H1 (cell line): Measurements from ENCODE around the gene FN3KRP. TPM values are rescaled to one million over a fixed set of nuclear protein-coding genes. Genes with fewer than 3 reads are reported as not detected.

Source experiments
- BACH1 ChIP-seq: IDR thresholded peaks from 2 replicates; pipeline ENCODE4 v1.6.1; 2012; ENCODE audit warnings: low read length, improper control_type of control experiment
- EP300 ChIP-seq, 2 experiments: IDR thresholded peaks; 1 replicate in 1 of 2; 2 replicates in 1 of 2; pipeline ENCODE4 v1.6.1; 2011 to 2012; ENCODE audit warnings: low read depth in 2 of 2, low read length in 2 of 2, mild to moderate bottlenecking in 2 of 2, borderline replicate concordance in 1 of 2, inconsistent platforms in 1 of 2, moderate library complexity in 1 of 2
- RAD21 ChIP-seq, 2 experiments: IDR thresholded peaks in 1 of 2; conservative IDR thresholded peaks in 1 of 2; 2 replicates each; pipeline ENCODE4 v1.6.1; 2011; ENCODE audit warnings: low read depth in 2 of 2, low read length in 2 of 2, improper control_type of control experiment in 1 of 2, inconsistent platforms in 1 of 2, mild to moderate bottlenecking in 1 of 2, moderate library complexity in 1 of 2
- polyA plus RNA-seq, 7 experiments: library from polyadenylated mRNA; depleted of rRNA in 3 of 7; stranded (reverse) in 5 of 7; unstranded in 2 of 7; fragments of >200 nt in 5 of 7; fragments of 200-250 nt in 2 of 7; gene quantifications; 1 replicate in 5 of 7; 2 replicates in 1 of 7; 4 replicates in 1 of 7; pipeline versions ENCODE4 v1.2.1 to v1.2.3, GENCODE V29; 2011 to 2013; ENCODE audit warnings: missing spikeins in 2 of 7, mixed read lengths in 2 of 7
- total RNA-seq: library from RNA; stranded (reverse); fragmentation: NEBNext Ultra II Directional; extraction: Animal tissue kit (Norgen Biotek cat#: 25700); gene quantifications from 2 replicates; pipeline ENCODE4 v1.2.1, GENCODE V29; 2021

The FN3KRP gene
- total and polyA plus RNA-seq, 2 of the 8 experiments (the other 6 are each of a cell fraction or from before 2014, with no cell fraction given): 18.1 to 21.4 TPM

DNA sequence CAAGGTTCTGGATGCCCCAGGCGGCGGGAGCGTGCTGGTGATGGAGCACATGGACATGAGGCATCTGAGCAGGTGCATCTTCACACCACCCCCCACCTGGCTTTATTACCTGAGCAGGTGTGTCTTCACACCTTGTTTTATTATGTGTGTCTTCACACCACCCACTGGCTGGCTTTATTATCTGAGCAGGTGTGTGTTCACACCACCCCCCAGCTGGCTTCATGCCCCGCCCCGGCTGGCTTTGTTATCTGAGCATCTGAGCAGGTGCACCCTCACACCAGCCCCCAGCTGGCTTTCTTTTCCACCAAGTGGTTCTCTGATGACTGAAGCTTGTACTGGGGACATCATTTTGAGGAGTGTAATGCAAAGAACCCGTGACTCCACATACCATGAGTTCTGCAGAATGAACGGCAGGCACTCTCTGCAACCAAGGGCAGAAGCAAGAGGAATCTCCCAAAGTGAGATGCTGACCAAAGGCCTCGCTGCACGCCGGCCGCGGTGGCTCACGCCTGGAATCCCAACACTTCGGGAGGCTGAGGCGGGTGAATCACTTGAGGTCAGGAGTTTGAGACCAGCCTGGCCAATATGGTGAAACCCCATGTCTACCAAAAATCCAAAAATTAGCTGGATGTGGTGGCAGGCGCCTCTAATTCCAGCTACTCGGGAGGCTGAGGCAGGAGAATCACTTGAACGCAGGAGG lies 2.6 kb downstream of the FN3KRP start (continued):
- TF ChIP-seq EP300 (IDR thresholded peaks at IDR 0.05; ENCODE audit: borderline replicate concordance in 1 of 2, low read depth in 2 of 2, low read length in 2 of 2) (no peak), RAD21 (IDR thresholded peaks at IDR 0.05 in 1 of 2, conservative IDR thresholded peaks at IDR 0.05 in 1 of 2; ENCODE audit: low read depth in 2 of 2, low read length in 2 of 2) (no peak), BACH1 (no peak)
- TF ChIP-seq, all 59 proteins: peak for 0
